ENCODE measurements around the gene TNP2. TPM values are rescaled to one million over a fixed set of nuclear protein-coding genes. Genes with fewer than 3 reads are reported as not detected.

Gene TNP2
- total and polyA plus RNA-seq, 2 donors (not counting 3 experiments of a cell fraction or from before 2014, with no cell fraction given): not detected

GRCh38 chr16:11270602-11271162 lies 1.6 kb upstream of the TNP2 start:
- dilution Hi-C loops (cut with MboI; ENCODE audit: extremely low pct_ligation_motif_present, low sequenced_read_pairs): no loop called here
- no TSS peak for BruUV-seq (replicated peaks)
- CTCF ChIA-PET: interaction anchor here (1.1 to 5.2 kb wide), 2 partner anchors 15 to 300 kb away, joined by 3 to 20 read pairs; partner anchors contain the start of gene SOCS1

More at GRCh38 chr16:11270602-11271162, 1.6 kb upstream of the TNP2 start:
- no peak for TF ChIP-seq POLR2A (IDR thresholded peaks at IDR 0.05; ENCODE audit: low read depth, low read length)
- TF ChIP-seq JUN (IDR thresholded peaks at IDR 0.05; ENCODE audit: borderline replicate concordance, insufficient read depth, insufficient read length, low read depth): no peak
- no peak for TF ChIP-seq CTCF (IDR thresholded peaks at IDR 0.05; ENCODE audit: extremely low read depth in 1 of 2, insufficient read depth in 1 of 2, low read depth in 1 of 2, low read length in 2 of 2)
- TF ChIP-seq MYC (IDR thresholded peaks at IDR 0.05; ENCODE audit: low read depth, low read length): no peak
- TF ChIP-seq EZH2 (IDR thresholded peaks at IDR 0.05; ENCODE audit: borderline replicate concordance, low read depth, low read length, severe bottlenecking): no peak
- TF ChIP-seq GATA2 (IDR thresholded peaks at IDR 0.05; ENCODE audit: insufficient read depth, insufficient read length, low read depth, low read length): no peak
- no peak for TF ChIP-seq POLR2AphosphoS5 (IDR thresholded peaks at IDR 0.05; ENCODE audit: insufficient read depth, low read depth, low read length)
- no peak for TF ChIP-seq FOS (IDR thresholded peaks at IDR 0.05; ENCODE audit: borderline replicate concordance, insufficient read depth, low read length)
- no peak for TF ChIP-seq MAX (IDR thresholded peaks at IDR 0.05; ENCODE audit: insufficient read depth, insufficient read length)
- H3K9ac ChIP-seq (replicated peaks; ENCODE audit: extremely low read depth, insufficient read depth, low read length): no peak overlapping the region
- H3K9me1 ChIP-seq (replicated peaks; ENCODE audit: control insufficient read depth, extremely low read depth, insufficient read depth, low read length): no peaks in the 10 kb centered on the region
- H3K4me3 ChIP-seq (replicated peaks in 1 of 3; ENCODE audit: insufficient read depth in 1 of 3, low read depth in 1 of 3, low read length in 3 of 3): no peak overlapping the region
- POLR2A ChIA-PET: no interaction called here
- no peaks in the 10 kb centered on the region for H3K79me2 ChIP-seq (ENCODE audit: control insufficient read depth, insufficient read depth, low read length)
- H2AFZ ChIP-seq (ENCODE audit: low read depth, low read length): no peak overlapping the region
- FAIRE-seq (no peak), DNase-seq (ENCODE audit: low read depth, low spot score) (no peak)
- H4K20me1 ChIP-seq (replicated peaks; ENCODE audit: control insufficient read depth, extremely low read depth, insufficient read depth, low read length): no peaks in the 10 kb centered on the region
- H3K9me3 ChIP-seq (replicated peaks; ENCODE audit: control insufficient read depth, insufficient read depth, low read length): no peaks in the 10 kb centered on the region
- H3K27me3 ChIP-seq (ENCODE audit: control insufficient read depth in 2 of 2, insufficient read depth in 2 of 2, low read length in 2 of 2): no peaks in the 10 kb centered on the region
- no peaks in the 10 kb centered on the region for H3K36me3 ChIP-seq (ENCODE audit: control insufficient read depth in 2 of 2, extremely low read depth in 1 of 2, insufficient read depth in 2 of 2, low read length in 2 of 2)
- intact Hi-C loops (cut with micrococcal nuclease): no loop called here
- H3K4me2 ChIP-seq (ENCODE audit: insufficient read depth, low read length): no peak overlapping the region
- H3K27ac ChIP-seq (ENCODE audit: insufficient read depth, low read depth, low read length): no peak overlapping the region
- H3K4me1 ChIP-seq (ENCODE audit: control insufficient read depth, extremely low read depth, insufficient read depth, low read length): no peaks in the 10 kb centered on the region
